IPS-18a (cell line): ENCODE data around the gene DLX5.
"Not testable (repeated sequence)": the region's sequence is repeated elsewhere in the genome, so short reads cannot be mapped to it uniquely, and the experiment has no call there.

Experiments
- H3K27ac ChIP-seq: one replicate; pipeline ENCODE4 v1.5.1; 2013; ENCODE audit warnings: low read length
- H3K27me3 ChIP-seq: one replicate; pipeline ENCODE4 v1.6.1; 2013; ENCODE audit warnings: mild to moderate bottlenecking, low read length; ENCODE audit not compliant: control insufficient read depth, insufficient read depth
- H3K36me3 ChIP-seq: one replicate; pipeline ENCODE4 v1.6.1; 2013; ENCODE audit warnings: low read depth, low read length; ENCODE audit not compliant: control insufficient read depth
- H3K4me1 ChIP-seq: one replicate; pipeline ENCODE4 v1.6.1; 2013; ENCODE audit warnings: low read depth, low read length; ENCODE audit not compliant: control insufficient read depth
- H3K4me3 ChIP-seq: one replicate; pipeline ENCODE4 v1.5.1; 2013; ENCODE audit warnings: low read length
- H3K9ac ChIP-seq: one replicate; pipeline ENCODE4 v1.6.1; 2013; ENCODE audit warnings: mild to moderate bottlenecking, low read length, moderate library complexity
- H3K9me3 ChIP-seq: one replicate; pipeline ENCODE4 v1.6.1; 2013; ENCODE audit warnings: low read depth, low read length; ENCODE audit not compliant: control insufficient read depth

The DLX5 gene

GRCh38 chr7:97024209-97025129 lies at the start of gene DLX5:
DLX5 (minus strand) TSS chr7:97024831; CDS start chr7:97024623, 208 bp downstream.
- Histone ChIP-seq H3K4me1 (peaks cover 46% of the 10 kb centered on the region), H3K9me3 (no peaks in the 10 kb centered on the region), H3K9ac (no peak within 1 kb of the TSS)

GRCh38 chr7:97072025-97072424 lies 47.4 kb upstream of the DLX5 start:
- not testable (repeated sequence) for H3K4me3 ChIP-seq, H3K36me3 ChIP-seq, H3K4me1 ChIP-seq, H3K9me3 ChIP-seq, H3K27me3 ChIP-seq, H3K9ac ChIP-seq, H3K27ac ChIP-seq

More at GRCh38 chr7:97024209-97025129, at the start of gene DLX5:
- Histone ChIP-seq H3K4me3 (peak within 1 kb of the TSS; percentile 53), H3K36me3 (no peaks in the 10 kb centered on the region), H3K27ac (no peak within 1 kb of the TSS), H3K27me3 (peaks cover 85% of the 10 kb centered on the region)

- no peaks in the 10 kb centered on the region for H3K4me1 ChIP-seq
- H3K36me3 ChIP-seq: no peaks in the 10 kb centered on the region
- H3K9ac ChIP-seq: no peak overlapping the region
- H3K27me3 ChIP-seq: no peaks in the 10 kb centered on the region
- no peak overlapping the region for H3K4me3 ChIP-seq
- no peaks in the 10 kb centered on the region for H3K9me3 ChIP-seq
- no peak overlapping the region for H3K27ac ChIP-seq
Measured at GRCh38 chr7:97064972-97065587, 40.4 kb upstream of the DLX5 start.

GRCh38 chr7:97064020-97064419 lies 39.4 kb upstream of the DLX5 start:
- H3K27me3 ChIP-seq: no peaks in the 10 kb centered on the region
- no peaks in the 10 kb centered on the region for H3K36me3 ChIP-seq
- no peak overlapping the region for H3K27ac ChIP-seq
- no peaks in the 10 kb centered on the region for H3K4me1 ChIP-seq
- no peak overlapping the region for H3K4me3 ChIP-seq
- no peak overlapping the region for H3K9ac ChIP-seq
- no peaks in the 10 kb centered on the region for H3K9me3 ChIP-seq

- Histone ChIP-seq H3K4me1 (no peaks in the 10 kb centered on the region), H3K4me3 (no peak overlapping the region), H3K36me3 (no peaks in the 10 kb centered on the region), H3K9me3 (no peaks in the 10 kb centered on the region), H3K27me3 (no peaks in the 10 kb centered on the region), H3K27ac (no peak overlapping the region), H3K9ac (no peak overlapping the region)
Measured at GRCh38 chr7:97043281-97043680, 18.6 kb upstream of the DLX5 start.

GRCh38 chr7:97039374-97040065 lies 14.9 kb upstream of the DLX5 start:
- Histone ChIP-seq H3K36me3 (no peaks in the 10 kb centered on the region), H3K9me3 (no peaks in the 10 kb centered on the region), H3K4me3 (no peak overlapping the region), H3K27me3 (no peaks in the 10 kb centered on the region), H3K9ac (no peak overlapping the region), H3K4me1 (no peaks in the 10 kb centered on the region), H3K27ac (no peak overlapping the region)

- H3K4me3 ChIP-seq, H3K9me3 ChIP-seq, H3K4me1 ChIP-seq, H3K27ac ChIP-seq, H3K9ac ChIP-seq, H3K36me3 ChIP-seq: not testable (repeated sequence)
- H3K27me3 ChIP-seq: peaks cover 17% of the 10 kb centered on the region
Measured at GRCh38 chr7:97034213-97034852, 9.7 kb upstream of the DLX5 start.

GRCh38 chr7:97027427-97028234 lies 3.0 kb upstream of the DLX5 start:
- Histone ChIP-seq H3K9ac (no peak overlapping the region), H3K4me1 (peaks cover 33% of the 10 kb centered on the region), H3K4me3 (peak overlapping the region; percentile 45), H3K9me3 (no peaks in the 10 kb centered on the region), H3K27ac (no peak overlapping the region), H3K27me3 (peaks cover 70% of the 10 kb centered on the region), H3K36me3 (no peaks in the 10 kb centered on the region)

GRCh38 chr7:97026715-97027426 lies 2.2 kb upstream of the DLX5 start:
- H3K9me3 ChIP-seq: no peaks in the 10 kb centered on the region
- H3K36me3 ChIP-seq: no peaks in the 10 kb centered on the region
- H3K27me3 ChIP-seq: peaks cover 78% of the 10 kb centered on the region
- peaks cover 41% of the 10 kb centered on the region for H3K4me1 ChIP-seq
- H3K4me3 ChIP-seq: peak overlapping the region; percentile 45
- no peak overlapping the region for H3K27ac ChIP-seq
- H3K9ac ChIP-seq: no peak overlapping the region

GRCh38 chr7:97025983-97026714 lies 1.5 kb upstream of the DLX5 start:
- Histone ChIP-seq H3K36me3 (no peaks in the 10 kb centered on the region), H3K4me3 (peak overlapping the region; percentile 2), H3K4me1 (peaks cover 46% of the 10 kb centered on the region), H3K27ac (no peak overlapping the region), H3K9me3 (no peaks in the 10 kb centered on the region), H3K27me3 (peaks cover 79% of the 10 kb centered on the region), H3K9ac (no peak overlapping the region)
